ENCODE results near the gene ITM2B. TPM values are rescaled to one million over a fixed set of nuclear protein-coding genes. Genes with fewer than 3 reads are reported as not detected.
"Not testable (repeated sequence)": the region's sequence is repeated elsewhere in the genome, so short reads cannot be mapped to it uniquely, and the experiment has no call there.

The ITM2B gene
- total RNA-seq, 2 donors from 2014 or later: 396 to 450 TPM

DNA sequence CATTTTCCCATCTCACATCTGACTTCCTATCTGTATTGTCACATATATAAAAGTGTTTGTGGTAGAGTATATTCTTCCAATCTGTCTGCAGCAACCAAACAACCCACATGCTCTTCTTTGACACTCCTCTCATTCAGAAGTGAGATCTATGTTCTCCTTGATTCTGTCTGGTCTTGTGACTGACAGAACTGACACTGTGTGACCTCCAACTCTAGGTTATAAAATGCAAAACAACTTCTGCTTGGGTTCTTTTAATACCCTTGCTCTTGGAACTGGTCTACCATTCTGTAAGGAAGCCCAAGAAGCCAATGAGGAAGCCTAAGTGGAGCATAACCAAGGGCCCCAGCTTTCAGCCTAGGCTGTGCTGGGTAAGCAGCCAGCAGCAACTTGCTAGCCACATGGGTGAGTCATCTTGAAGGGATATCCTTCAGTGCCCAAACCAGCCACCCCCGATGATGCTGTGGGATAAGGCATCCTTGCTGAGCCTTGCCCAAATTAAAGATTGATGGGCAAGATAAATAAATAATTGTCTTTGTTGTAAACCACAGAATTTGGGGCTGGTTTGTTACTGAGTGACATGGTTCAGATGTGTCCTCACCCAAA lies 18.4 kb upstream of the ITM2B start:
- Mint-ChIP-seq H3K27ac (no peak overlapping the region), H3K27me3 (no peaks in the 10 kb centered on the region), H3K36me3 (ENCODE audit: low read depth) (no peaks in the 10 kb centered on the region), H3K4me1 (peaks cover 6% of the 10 kb centered on the region), H3K4me3 (no peak overlapping the region)
- no peak for DNase-seq
- H3K9me3 ChIP-seq (ENCODE audit: control insufficient read depth, low read length, poor library complexity, severe bottlenecking): no peaks in the 10 kb centered on the region
- ATAC-seq: no peak

DNA sequence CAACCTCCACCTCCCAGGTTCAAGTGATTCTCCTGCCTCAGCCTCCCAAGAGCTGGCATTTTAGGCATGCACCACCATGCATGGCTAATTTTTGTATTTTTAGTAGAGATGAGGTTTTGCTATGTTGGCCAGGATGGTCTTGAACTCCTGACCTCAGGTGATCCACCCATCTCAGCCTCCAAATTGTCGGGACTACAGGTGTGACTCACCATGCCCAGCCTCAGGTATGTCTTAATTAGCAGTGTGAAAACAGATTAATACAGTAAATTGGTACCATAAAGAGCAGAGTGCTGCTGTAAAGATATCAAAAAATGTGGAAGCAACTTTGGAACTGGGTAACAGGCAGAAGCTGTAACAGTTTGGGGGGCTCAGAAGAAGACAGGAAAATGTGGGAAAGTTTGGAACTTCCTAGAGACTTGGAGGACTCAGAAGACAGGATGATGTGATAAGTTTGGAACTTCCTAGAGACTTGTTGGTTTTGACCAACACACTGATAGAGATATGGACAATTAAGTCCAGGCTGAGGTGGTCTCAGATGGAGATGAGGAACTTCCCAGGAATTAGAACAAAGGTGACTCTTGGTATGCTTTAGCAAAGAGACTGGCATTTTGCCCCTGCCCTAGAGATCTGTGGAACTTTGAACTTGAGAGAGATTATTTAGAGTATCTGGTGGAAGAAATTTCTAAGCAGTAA lies 17.3 kb upstream of the ITM2B start:
- not testable (repeated sequence) for ATAC-seq; H3K27ac Mint-ChIP-seq; H3K4me3 Mint-ChIP-seq; DNase-seq; H3K9me3 ChIP-seq (ENCODE audit: control insufficient read depth, low read length, poor library complexity, severe bottlenecking); H3K36me3 Mint-ChIP-seq (ENCODE audit: low read depth); H3K27me3 Mint-ChIP-seq
- peaks cover 15% of the 10 kb centered on the region for H3K4me1 Mint-ChIP-seq

DNA sequence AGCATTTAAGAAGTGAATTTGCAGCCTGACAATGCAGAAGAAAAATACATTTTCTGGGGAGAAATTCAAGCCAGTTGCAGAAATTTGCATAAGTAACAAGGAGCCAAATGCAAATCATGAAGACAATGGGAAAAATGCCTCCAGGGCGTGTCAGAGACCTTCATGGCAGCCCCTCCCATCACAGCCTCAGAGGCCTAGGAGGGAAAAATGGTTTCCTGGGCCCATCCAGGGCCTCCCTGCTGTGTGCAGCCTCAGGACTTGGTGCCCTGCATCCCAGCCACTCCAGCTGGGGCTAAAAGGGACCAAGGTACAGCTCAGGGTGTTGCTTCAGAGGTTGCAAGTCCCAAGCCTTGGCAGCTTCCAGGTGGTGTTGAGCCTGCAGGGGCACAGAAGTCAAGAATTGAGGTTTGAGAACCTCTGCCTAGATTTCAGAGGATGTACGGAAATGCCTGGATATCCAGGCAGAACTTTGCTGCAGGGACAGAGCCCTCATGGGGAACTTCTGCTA lies 16.7 kb upstream of the ITM2B start:
- no peaks in the 10 kb centered on the region for H3K27me3 Mint-ChIP-seq
- no peaks in the 10 kb centered on the region for H3K36me3 Mint-ChIP-seq (ENCODE audit: low read depth)
- H3K27ac Mint-ChIP-seq: no peak overlapping the region
- H3K9me3 ChIP-seq (ENCODE audit: control insufficient read depth, low read length, poor library complexity, severe bottlenecking): no peaks in the 10 kb centered on the region
- no peak overlapping the region for H3K4me3 Mint-ChIP-seq
- H3K4me1 Mint-ChIP-seq: peaks cover 21% of the 10 kb centered on the region
- DNase-seq (no peak), ATAC-seq (no peak)

DNA sequence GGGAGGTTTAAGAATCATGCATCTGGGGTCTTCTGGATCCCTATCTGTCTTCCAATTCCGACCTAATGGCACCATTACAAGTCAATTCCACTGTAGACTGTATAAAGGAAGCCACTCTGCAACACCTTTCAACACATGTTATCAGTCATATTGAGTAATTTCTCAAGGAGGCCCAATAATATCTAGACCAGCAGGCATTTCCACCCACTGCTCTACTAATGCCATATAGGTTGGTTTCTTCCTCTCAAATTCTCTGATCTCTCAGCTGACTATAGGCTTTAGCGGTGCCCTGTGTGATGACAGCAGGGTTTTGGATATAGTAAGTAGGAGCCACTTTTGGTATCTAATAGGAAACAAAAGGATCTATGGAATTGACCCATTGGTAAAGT lies 12.4 kb upstream of the ITM2B start:
- ATAC-seq (peak; percentile 69), DNase-seq (no peak)
- Mint-ChIP-seq H3K27me3 (no peaks in the 10 kb centered on the region), H3K4me3 (peak overlapping the region; percentile 77), H3K4me1 (peaks cover 37% of the 10 kb centered on the region), H3K36me3 (ENCODE audit: low read depth) (no peaks in the 10 kb centered on the region), H3K27ac (peak overlapping the region; percentile 83)
- no peaks in the 10 kb centered on the region for H3K9me3 ChIP-seq (ENCODE audit: control insufficient read depth, low read length, poor library complexity, severe bottlenecking)

DNA sequence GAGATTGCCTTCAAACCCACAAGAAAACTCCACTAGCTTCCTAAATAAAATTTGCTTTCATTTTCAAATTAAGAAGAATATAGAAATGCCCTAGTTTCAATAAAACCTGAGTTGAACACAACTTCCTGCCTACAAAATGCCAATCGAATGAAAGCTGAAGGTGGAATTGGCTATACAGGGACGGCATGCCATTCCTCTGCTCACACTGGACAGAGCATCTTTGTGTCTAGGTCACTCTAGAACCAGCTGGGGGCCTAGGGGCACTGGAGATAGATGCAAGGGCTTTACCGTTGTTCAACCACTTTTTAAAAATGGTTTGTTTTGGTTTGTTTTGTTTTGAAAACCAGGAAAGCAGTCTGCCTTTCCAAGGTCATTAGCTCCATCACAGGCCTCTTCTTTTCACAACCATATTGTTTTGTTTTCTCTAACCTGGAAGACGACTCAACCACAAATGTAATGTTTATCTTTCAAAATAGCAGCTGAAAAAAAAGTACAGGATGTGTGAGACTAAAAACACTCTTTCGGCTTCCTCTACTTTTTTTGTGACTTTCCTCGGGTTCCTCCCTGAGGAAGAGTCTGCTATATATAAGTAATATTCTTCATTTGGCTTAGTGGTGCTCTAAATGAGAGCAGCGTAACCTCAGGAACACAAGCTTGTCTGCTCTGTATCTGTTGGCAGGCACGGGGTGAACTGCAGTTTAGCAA lies 11.9 kb upstream of the ITM2B start:
- no peak for DNase-seq
- H3K27ac Mint-ChIP-seq: peak overlapping the region; percentile 83
- peak; percentile 64 for ATAC-seq
- peak overlapping the region; percentile 77 for H3K4me3 Mint-ChIP-seq
- H3K9me3 ChIP-seq (ENCODE audit: control insufficient read depth, low read length, poor library complexity, severe bottlenecking): no peaks in the 10 kb centered on the region
- H3K36me3 Mint-ChIP-seq (ENCODE audit: low read depth): no peaks in the 10 kb centered on the region
- H3K4me1 Mint-ChIP-seq: peaks cover 34% of the 10 kb centered on the region
- no peaks in the 10 kb centered on the region for H3K27me3 Mint-ChIP-seq

DNA sequence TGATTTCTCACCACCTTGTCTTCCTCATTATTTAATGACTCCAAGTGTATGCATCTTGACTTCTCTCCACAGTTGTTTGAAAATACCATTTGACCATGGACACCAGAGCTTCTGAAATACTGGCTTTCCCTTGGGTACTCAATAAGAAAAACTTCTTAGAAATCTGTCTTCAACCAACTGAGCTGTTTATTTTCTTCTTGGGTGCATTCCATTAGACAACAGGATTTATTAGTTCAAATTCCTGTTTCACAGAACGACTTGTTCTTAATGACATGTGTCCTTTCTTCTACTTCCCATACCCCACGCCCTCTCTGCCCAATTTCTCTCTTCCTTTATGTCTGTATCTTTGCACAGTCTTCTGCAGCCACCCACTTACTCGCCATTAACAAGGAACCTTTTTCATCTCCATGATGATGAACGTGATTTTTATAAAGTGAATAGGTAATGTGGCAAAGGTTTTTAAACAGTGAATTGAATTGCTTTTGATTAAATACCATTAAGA lies 11.3 kb upstream of the ITM2B start:
- ATAC-seq: no peak
- H3K36me3 Mint-ChIP-seq (ENCODE audit: low read depth): no peaks in the 10 kb centered on the region
- peak overlapping the region; percentile 83 for H3K27ac Mint-ChIP-seq
- peak overlapping the region; percentile 77 for H3K4me3 Mint-ChIP-seq
- no peaks in the 10 kb centered on the region for H3K9me3 ChIP-seq (ENCODE audit: control insufficient read depth, low read length, poor library complexity, severe bottlenecking)
- DNase-seq: no peak
- H3K27me3 Mint-ChIP-seq: no peaks in the 10 kb centered on the region
- peaks cover 35% of the 10 kb centered on the region for H3K4me1 Mint-ChIP-seq

DNA sequence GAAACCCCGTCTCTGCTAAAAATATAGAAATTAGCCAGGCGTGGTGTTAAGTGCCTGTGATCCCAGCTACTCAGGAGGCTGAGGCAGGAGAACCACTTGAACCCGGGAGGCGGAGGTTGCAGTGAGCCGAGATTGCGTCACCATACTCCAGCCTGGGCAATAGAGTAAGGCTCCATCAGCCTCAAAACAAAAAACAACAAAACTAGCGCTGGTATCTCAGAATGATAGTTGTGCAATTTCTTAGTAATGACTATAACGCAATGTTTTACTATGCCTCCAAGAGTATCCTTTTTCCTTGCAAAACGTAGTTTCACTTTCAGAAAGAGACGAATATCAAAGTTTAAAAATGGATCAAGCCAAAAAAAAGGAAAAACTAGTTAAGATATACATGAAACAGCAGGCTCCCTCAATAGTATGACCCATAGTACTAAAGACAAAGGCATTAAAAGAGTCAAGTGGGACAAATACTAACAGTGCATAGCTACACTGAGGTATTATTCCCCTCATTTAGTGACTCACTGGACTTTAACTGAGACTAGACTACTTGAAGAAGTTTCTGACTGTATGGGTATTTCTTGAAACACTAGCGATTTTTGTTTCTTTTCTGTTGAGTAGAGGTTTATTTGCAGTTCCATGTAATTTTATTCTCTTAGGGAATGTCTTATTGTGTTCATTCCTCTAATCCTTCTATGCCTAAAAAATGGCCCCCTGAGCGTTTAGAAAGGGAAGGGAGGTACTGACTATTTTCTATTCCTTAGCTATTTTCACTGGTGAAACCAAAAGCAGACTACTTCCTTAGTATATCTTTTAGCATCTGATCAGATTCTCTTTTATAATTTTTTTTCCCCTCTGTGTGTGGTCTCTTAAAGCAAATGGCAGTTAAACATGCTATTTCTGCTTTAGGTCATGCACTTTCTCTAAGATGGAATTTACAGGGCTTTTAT lies 10.4 kb upstream of the ITM2B start:
- Mint-ChIP-seq H3K36me3 (ENCODE audit: low read depth) (no peaks in the 10 kb centered on the region), H3K4me3 (peak overlapping the region; percentile 77), H3K4me1 (peaks cover 35% of the 10 kb centered on the region), H3K27ac (peak overlapping the region; percentile 83), H3K27me3 (no peaks in the 10 kb centered on the region)
- no peak for DNase-seq
- ATAC-seq: no peak
- no peaks in the 10 kb centered on the region for H3K9me3 ChIP-seq (ENCODE audit: control insufficient read depth, low read length, poor library complexity, severe bottlenecking)

DNA sequence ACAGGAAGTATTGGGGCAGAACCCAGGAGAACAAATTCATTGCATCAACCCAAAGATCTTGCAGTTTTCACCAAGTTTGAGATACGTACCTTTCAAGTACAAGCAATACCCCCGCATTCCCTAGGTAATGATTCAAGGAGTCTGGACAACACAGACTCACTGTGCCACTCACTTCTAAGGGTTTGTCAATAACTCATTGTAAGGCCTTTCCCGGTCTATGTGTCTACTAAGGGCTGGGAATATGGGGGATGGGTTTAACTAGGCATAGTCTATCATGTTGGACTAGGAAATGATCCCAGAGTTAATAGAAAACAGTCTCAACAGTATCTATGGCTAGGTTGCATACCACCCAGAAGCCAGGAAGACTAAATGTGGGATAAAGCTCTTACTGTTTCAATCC lies 8.3 kb upstream of the ITM2B start:
- Mint-ChIP-seq H3K36me3 (ENCODE audit: low read depth) (peaks cover 2% of the 10 kb centered on the region), H3K27me3 (no peaks in the 10 kb centered on the region), H3K27ac (no peak overlapping the region), H3K4me1 (peaks cover 38% of the 10 kb centered on the region), H3K4me3 (no peak overlapping the region)
- DNase-seq: no peak
- ATAC-seq: no peak
- H3K9me3 ChIP-seq (ENCODE audit: control insufficient read depth, low read length, poor library complexity, severe bottlenecking): no peaks in the 10 kb centered on the region

DNA sequence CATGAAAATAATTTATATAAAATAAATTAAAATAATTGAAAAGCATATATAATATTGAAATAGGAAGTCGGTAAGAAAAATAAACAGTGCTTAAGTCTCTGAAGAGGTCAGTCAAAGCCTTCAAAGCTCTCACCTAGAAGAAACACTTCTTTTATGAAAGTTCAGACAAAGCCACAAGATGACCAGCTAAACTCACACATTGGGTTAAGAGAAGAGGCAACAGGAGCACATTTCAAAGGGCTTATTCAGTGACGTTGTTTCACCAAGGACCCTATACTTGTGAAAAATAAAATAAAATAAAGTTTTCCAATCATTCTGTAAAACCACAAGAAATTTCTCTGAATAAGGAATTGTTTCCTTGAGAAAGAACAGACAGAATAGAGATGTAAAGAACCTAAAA lies 2.5 kb upstream of the ITM2B start:
- H3K9me3 ChIP-seq (ENCODE audit: control insufficient read depth, low read length, poor library complexity, severe bottlenecking): no peaks in the 10 kb centered on the region
- no peak for ATAC-seq
- H3K36me3 Mint-ChIP-seq (ENCODE audit: low read depth): peaks cover 4% of the 10 kb centered on the region
- no peak overlapping the region for H3K4me3 Mint-ChIP-seq
- no peak overlapping the region for H3K27ac Mint-ChIP-seq
- DNase-seq: no peak
- peaks cover 22% of the 10 kb centered on the region for H3K4me1 Mint-ChIP-seq
- H3K27me3 Mint-ChIP-seq: no peaks in the 10 kb centered on the region

DNA sequence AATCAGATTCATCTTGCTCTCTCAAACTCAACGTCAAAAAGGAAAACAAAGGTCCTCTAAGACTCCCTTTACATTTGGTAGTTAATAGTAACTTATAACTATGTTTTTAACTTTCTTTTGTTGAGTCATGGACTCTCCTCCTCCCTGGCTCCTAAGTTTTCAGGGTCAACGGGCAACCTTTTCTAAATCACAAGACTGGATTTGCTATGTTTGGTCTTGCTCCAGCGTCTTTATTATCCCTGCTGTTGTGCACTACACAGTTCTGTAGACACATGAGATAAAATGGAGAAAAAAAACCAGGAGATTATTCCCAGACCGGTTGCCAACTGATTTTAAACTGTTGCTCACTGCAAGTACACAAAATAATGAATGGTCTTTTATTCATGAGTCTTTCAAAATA lies 1.9 kb upstream of the ITM2B start:
- no peaks in the 10 kb centered on the region for H3K9me3 ChIP-seq (ENCODE audit: control insufficient read depth, low read length, poor library complexity, severe bottlenecking)
- Mint-ChIP-seq H3K4me1 (peaks cover 27% of the 10 kb centered on the region), H3K27ac (peak overlapping the region; percentile 96), H3K27me3 (no peaks in the 10 kb centered on the region), H3K4me3 (no peak overlapping the region), H3K36me3 (ENCODE audit: low read depth) (peaks cover 8% of the 10 kb centered on the region)
- DNase-seq (no peak), ATAC-seq (no peak)

DNA sequence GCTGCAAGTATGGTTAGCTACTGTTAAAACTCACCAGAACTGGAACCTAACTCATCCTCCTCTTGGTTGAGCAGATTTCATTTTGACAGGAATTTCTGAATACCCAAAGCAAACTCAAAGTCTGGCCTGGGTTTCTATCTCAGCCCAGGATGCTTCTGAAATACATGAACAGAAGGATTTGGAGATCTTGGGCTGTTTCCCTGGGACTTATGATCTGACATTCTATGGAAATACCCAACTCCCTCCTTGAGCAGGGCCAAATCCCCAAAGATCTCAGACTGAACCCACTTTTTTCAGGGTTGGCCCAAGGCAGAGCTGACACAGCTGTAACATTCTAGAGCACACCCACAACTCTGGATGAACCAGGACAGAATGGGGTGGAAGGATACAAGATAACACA lies 1.1 kb upstream of the ITM2B start:
- no peak for ATAC-seq
- peaks cover 10% of the 10 kb centered on the region for H3K36me3 Mint-ChIP-seq (ENCODE audit: low read depth)
- DNase-seq: no peak
- H3K9me3 ChIP-seq (ENCODE audit: control insufficient read depth, low read length, poor library complexity, severe bottlenecking): no peaks in the 10 kb centered on the region
- no peaks in the 10 kb centered on the region for H3K27me3 Mint-ChIP-seq
- H3K27ac Mint-ChIP-seq: peak overlapping the region; percentile 96
- H3K4me3 Mint-ChIP-seq: peak overlapping the region; percentile 93
- peaks cover 34% of the 10 kb centered on the region for H3K4me1 Mint-ChIP-seq

DNA sequence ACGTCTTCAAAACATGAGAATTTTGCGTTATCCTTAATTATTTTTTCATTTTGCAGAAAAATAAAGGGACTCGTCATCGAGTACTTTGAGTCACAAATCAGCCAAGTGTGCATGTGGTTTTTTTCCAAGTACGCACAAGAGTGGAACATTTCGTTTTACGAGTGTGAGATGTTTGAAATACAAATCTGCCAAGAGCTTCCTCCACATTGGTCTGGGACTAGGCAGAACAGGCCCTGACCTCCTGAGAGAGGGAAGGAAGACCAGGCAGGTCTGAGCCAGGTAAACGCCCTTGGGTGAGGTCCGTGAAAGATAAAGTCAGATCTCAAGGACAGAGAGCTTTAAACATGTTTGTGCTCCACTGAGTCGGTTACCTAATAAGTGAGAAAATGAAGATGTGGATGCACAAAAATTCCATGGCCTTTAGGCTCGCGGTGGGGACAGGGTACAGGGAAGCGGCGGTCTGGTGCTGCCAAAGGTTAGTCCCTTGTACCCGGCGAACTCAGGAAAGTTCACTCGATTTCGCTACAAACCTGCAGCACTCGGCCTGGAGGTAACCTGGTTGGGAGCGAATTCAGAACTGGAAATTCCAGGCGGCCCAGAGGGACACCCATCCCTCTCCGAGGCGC lies 473 bp upstream of the ITM2B start:
- peaks cover 40% of the 10 kb centered on the region for H3K4me1 Mint-ChIP-seq
- H3K27ac Mint-ChIP-seq: peak overlapping the region; percentile 96
- ATAC-seq: peak; percentile 31
- no peak for DNase-seq
- H3K36me3 Mint-ChIP-seq (ENCODE audit: low read depth): peaks cover 10% of the 10 kb centered on the region
- peak overlapping the region; percentile 93 for H3K4me3 Mint-ChIP-seq
- no peaks in the 10 kb centered on the region for H3K27me3 Mint-ChIP-seq
- no peaks in the 10 kb centered on the region for H3K9me3 ChIP-seq (ENCODE audit: control insufficient read depth, low read length, poor library complexity, severe bottlenecking)
